MCF 10A (cell line): ENCODE results near the gene ACAA1. TPM values are rescaled to one million over a fixed set of nuclear protein-coding genes. Genes with fewer than 3 reads are reported as not detected.
A peak's percentile ranks its signal among the peaks of the same experiment; 100 is the strongest.
"Not testable (repeated sequence)": the region's sequence is repeated elsewhere in the genome, so short reads cannot be mapped to it uniquely, and the experiment has no call there.

Experiments
- BruUV-seq: library from RNA; stranded (reverse); fragments of 400-500 nt; replicated peaks from 2 replicates; lab custom pipeline; 2021; lab: Mats Ljungman, UMichigan
- CTCF ChIA-PET: fragments of 300-600 bp; sonication (Branson Sonifier 250); formaldehyde crosslinking; extraction: SDS; loops from one replicate; lab custom pipeline; 2021; ENCODE audit warnings: antibody characterized with exemption, inconsistent platforms; lab: Yijun Ruan, JAX
- POLR2A ChIA-PET: fragments of 300-600, 350-650 bp; sonication (Branson Sonifier 250); formaldehyde crosslinking; extraction: SDS; loops from one replicate; lab custom pipeline; 2020; ENCODE audit warnings: antibody characterized with exemption, inconsistent platforms; lab: Yijun Ruan, JAX
- DNase-seq: peaks from one replicate; pipeline ENCODE4 v3.0.0-alpha.2; 2018; ENCODE audit not compliant: unreplicated experiment
- H3K27ac Mint-ChIP-seq: one replicate; pipeline ENCODE4 v1.8.0; 2022; ENCODE audit warnings: mild to moderate bottlenecking, low read depth, mixed read lengths; ENCODE audit not compliant: unreplicated experiment
- H3K27me3 Mint-ChIP-seq: one replicate; pipeline ENCODE4 v1.8.0; 2022; ENCODE audit warnings: mixed read lengths; ENCODE audit not compliant: insufficient read depth, unreplicated experiment
- H3K36me3 Mint-ChIP-seq: one replicate; pipeline ENCODE4 v1.8.0; 2022; ENCODE audit warnings: mild to moderate bottlenecking, moderate library complexity, mixed read lengths; ENCODE audit not compliant: insufficient read depth, unreplicated experiment
- H3K4me1 Mint-ChIP-seq: one replicate; pipeline ENCODE4 v1.8.0; 2022; ENCODE audit warnings: mixed read lengths; ENCODE audit not compliant: insufficient read depth, unreplicated experiment
- H3K4me3 Mint-ChIP-seq: one replicate; pipeline ENCODE4 v1.8.0; 2022; ENCODE audit warnings: mild to moderate bottlenecking, moderate library complexity, mixed read lengths; ENCODE audit not compliant: unreplicated experiment
- H3K9me3 Mint-ChIP-seq: one replicate; pipeline ENCODE4 v1.8.0; 2022; ENCODE audit warnings: mixed read lengths; ENCODE audit not compliant: unreplicated experiment
- intact Hi-C: fragments of 100-400 bp; cut with micrococcal nuclease; formaldehyde crosslinking; loops from 2 replicates; pipeline ENCODE4 v1.14.1; 2022
- total RNA-seq: library from RNA; stranded (reverse); gene quantifications from 2 replicates; pipeline ENCODE4 v1.2.3, GENCODE V29; 2022
- TF ChIP-seq, protein P1 (sequence below): fragments of 200-600 bp; IDR thresholded peaks from one replicate; pipeline ENCODE4 v1.8.0; 2022; ENCODE audit warnings: antibody characterized with exemption, mild to moderate bottlenecking; ENCODE audit not compliant: unreplicated experiment

The ACAA1 gene
- total RNA-seq, 1 experiment from 2014 or later, result 46.7 TPM

DNA sequence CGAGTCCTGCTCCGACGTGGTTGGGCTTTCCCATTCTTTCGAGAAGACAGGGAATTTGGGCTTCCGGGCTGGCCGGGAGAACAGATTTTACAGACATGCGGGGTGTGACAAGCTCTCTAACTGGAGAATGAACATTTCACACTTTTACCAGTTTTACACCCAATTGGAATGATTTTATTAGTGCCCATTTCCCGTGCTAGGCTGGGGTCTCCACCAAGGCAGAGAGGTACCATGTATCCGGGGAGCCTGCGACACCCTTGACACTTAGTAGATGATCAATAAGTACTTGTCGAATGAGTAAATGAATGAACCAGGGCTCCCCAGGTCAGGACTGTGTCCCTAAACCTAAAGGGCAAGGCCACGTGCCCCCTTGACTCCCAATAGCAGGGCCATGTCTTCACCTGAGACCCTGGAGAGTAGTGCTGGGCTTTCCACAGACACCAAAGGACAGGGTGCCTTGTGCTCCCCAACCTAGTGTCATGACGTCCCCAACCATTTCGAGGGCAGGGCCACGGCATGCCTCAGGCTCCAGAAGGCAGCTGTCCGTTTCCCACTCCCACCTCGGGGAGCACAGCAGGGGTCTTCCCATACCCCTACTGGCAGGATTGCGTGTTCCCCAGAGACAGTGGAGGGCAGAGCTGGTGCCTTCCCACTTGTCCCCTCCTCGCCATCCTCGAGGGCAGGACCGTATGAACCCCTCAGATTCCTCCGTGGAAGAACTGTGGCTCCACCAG lies 855 bp upstream of the ACAA1 start:
- DNase-seq, result no peak
- Mint-ChIP-seq H3K27me3 (no peaks in the 10 kb centered on the region), H3K4me1 (peaks cover 54% of the 10 kb centered on the region), H3K27ac (peak overlapping the region; percentile 71), H3K4me3 (peak overlapping the region; percentile 81), H3K9me3 (no peaks in the 10 kb centered on the region), H3K36me3 (peaks cover 8% of the 10 kb centered on the region)
- TSS peak; percentile 90 for BruUV-seq
- POLR2A ChIA-PET, result interaction anchor here (0.6 to 8.1 kb wide), 33 partner anchors 10 to 357 kb away, joined by 3 to 199 read pairs (median 5); partner anchors contain the start of gene OXSR1
- CTCF ChIA-PET, result interaction anchor here (0.6 to 2.2 kb wide), 7 partner anchors 15 to 956 kb away, joined by 3 to 9 read pairs (median 4); no protein-coding TSS in a partner anchor
- TF ChIP-seq, protein P1, sequence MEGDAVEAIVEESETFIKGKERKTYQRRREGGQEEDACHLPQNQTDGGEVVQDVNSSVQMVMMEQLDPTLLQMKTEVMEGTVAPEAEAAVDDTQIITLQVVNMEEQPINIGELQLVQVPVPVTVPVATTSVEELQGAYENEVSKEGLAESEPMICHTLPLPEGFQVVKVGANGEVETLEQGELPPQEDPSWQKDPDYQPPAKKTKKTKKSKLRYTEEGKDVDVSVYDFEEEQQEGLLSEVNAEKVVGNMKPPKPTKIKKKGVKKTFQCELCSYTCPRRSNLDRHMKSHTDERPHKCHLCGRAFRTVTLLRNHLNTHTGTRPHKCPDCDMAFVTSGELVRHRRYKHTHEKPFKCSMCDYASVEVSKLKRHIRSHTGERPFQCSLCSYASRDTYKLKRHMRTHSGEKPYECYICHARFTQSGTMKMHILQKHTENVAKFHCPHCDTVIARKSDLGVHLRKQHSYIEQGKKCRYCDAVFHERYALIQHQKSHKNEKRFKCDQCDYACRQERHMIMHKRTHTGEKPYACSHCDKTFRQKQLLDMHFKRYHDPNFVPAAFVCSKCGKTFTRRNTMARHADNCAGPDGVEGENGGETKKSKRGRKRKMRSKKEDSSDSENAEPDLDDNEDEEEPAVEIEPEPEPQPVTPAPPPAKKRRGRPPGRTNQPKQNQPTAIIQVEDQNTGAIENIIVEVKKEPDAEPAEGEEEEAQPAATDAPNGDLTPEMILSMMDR, result no peak
- intact Hi-C loops, result loop anchor here (1.0 to 5.0 kb wide), 4 partner anchors 27 to 210 kb away; partner anchors contain the start of genes OXSR1 and XYLB

DNA sequence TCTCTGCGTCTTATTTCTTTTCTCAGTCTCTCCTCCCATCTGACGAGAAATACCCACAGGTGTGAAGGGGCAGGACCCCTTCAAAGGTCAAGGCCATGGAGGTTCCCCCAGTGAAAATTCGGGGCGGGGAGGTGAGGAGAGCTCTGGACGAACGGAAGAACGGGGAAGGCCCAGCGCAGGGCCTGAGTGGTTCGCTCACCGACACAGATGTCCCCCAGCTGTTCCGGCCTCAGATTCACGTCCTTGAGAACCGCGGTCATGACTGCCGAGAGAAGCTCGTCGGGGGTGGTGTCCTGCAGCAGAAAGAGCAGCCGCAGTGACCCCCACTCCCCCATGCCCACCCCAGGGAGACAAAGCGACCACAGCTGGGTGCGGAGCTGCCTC lies 542 bp downstream of the ACAA1 start:
- Mint-ChIP-seq H3K27ac (peak overlapping the region; percentile 71), H3K9me3 (no peaks in the 10 kb centered on the region), H3K36me3 (peaks cover 20% of the 10 kb centered on the region), H3K4me1 (peaks cover 45% of the 10 kb centered on the region), H3K4me3 (peak overlapping the region; percentile 81), H3K27me3 (no peaks in the 10 kb centered on the region)
- TSS peak; percentile 61 for BruUV-seq
- ChIA-PET POLR2A (interaction anchor here (0.9 to 8.1 kb wide), 25 partner anchors 9 to 319 kb away, joined by 3 to 199 read pairs (median 5); partner anchors contain the start of gene OXSR1), CTCF (interaction anchor here (0.6 to 2.2 kb wide), 10 partner anchors 11 to 1408 kb away, joined by 3 to 9 read pairs (median 4); no protein-coding TSS in a partner anchor)
- no peak for DNase-seq
- TF ChIP-seq, protein P1, result no peak
- intact Hi-C loops, result loop anchor here (5.0 kb wide), 2 partner anchors 91 to 211 kb away; partner anchors contain the start of gene XYLB

DNA sequence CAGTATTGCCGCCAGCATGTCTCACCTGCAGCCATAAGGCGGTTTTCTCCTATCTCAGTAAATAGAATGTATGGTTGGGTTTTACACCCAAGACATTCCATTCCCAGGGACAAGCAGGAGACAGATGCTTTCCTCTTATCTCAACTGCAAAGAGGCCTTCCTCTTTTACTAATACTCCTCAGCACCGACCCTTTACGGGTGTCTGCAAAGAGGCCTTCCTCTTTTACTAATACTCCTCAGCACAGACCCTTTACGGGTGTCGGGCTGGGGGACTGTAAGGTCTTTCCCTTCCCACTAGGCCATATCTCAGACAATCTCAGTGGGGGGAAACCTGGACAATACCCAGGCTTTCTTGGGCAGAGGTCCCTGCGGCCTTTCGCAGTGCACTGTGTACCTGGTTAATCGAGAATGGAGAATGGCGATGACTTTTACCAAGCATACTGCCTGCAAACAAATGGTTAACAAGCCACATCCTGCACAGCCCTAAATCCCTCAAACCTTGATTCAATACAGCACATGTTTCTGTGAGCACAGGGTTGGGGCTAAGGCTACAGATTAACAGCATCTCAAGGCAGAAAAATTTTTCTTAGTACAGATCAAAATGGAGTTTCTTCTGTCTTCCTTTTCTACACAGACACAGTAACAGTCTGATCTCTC lies 1.2 kb downstream of the ACAA1 start:
- DNase-seq, H3K9me3 Mint-ChIP-seq, H3K27me3 Mint-ChIP-seq, BruUV-seq: not testable (repeated sequence)
- peaks cover 26% of the 10 kb centered on the region for H3K36me3 Mint-ChIP-seq
- CTCF ChIA-PET, result interaction anchor here (1.1 to 2.2 kb wide), 4 partner anchors 31 to 344 kb away, joined by 3 to 7 read pairs (median 6); no protein-coding TSS in a partner anchor
- intact Hi-C loops, result loop anchor here (5.0 kb wide), 2 partner anchors 92 to 212 kb away; partner anchors contain the start of gene XYLB
- peaks cover 42% of the 10 kb centered on the region for H3K4me1 Mint-ChIP-seq
- peak overlapping the region; percentile 81 for H3K4me3 Mint-ChIP-seq
- POLR2A ChIA-PET, result interaction anchor here (1.1 to 8.1 kb wide), 13 partner anchors 11 to 111 kb away, joined by 3 to 199 read pairs (median 6); partner anchors contain the start of gene OXSR1
- peak overlapping the region; percentile 71 for H3K27ac Mint-ChIP-seq

DNA sequence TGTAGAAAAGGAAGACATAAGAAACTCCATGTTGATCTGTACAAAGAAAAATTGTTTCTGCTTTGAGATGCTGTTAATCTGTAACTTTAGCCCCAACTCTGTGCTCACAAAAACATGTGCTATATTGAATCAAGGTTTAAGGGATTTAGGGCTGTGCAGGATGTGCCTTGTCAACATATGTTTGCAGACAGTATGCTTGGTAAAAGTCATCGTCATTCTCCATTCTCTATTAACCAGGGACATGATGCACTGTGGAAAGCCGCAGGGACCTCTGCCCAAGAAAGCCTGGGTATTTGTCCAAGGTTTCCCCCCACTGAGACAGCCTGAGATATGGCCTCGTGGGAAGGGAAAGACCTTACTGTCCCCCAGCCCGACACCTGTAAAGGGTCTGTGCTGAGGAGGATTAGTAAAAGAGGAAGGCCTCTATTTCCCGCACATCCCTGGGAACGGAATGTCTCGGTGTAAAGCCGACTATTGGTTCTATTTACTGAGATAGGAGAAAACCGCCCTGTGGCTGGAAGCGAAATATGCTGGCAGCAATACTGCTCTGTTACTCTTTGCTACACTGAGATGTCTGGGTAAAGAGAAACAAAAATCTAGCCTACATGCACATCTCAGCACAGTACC lies 2.3 kb downstream of the ACAA1 start:
- BruUV-seq, H3K27me3 Mint-ChIP-seq, H3K9me3 Mint-ChIP-seq, DNase-seq, H3K27ac Mint-ChIP-seq, POLR2A ChIA-PET: not testable (repeated sequence)
- intact Hi-C loops, result loop anchor here (5.0 kb wide), 3 partner anchors 93 to 348 kb away; partner anchors contain the start of gene XYLB
- peaks cover 37% of the 10 kb centered on the region for H3K36me3 Mint-ChIP-seq
- H3K4me1 Mint-ChIP-seq, result peaks cover 40% of the 10 kb centered on the region
- CTCF ChIA-PET, result interaction anchor here (0.6 kb wide), 1 partner anchor 167 kb away, joined by 3 read pairs; no protein-coding TSS in a partner anchor
- H3K4me3 Mint-ChIP-seq, result peak overlapping the region; percentile 81
